Skin of body (tissue), 2 donors: ENCODE measurements around the gene COL6A3. TPM values are rescaled to one million over a fixed set of nuclear protein-coding genes. Genes with fewer than 3 reads are reported as not detected.
A peak's percentile ranks its signal among the peaks of the same experiment; 100 is the strongest.
"Not testable (repeated sequence)": the region's sequence is repeated elsewhere in the genome, so short reads cannot be mapped to it uniquely, and the experiment has no call there.

Source experiments
- DNase-seq: peaks from one replicate; lab custom pipeline; 2025; lab: John Stamatoyannopoulos, UW
- total RNA-seq: library from RNA; depleted of rRNA; stranded (reverse); fragments of >200 nt; gene quantifications from one replicate; pipeline ENCODE4 v1.2.3, GENCODE V29; 2014

Gene COL6A3
- total RNA-seq, 1 donor from 2014 or later, result 637 TPM

GRCh38 chr2:237319086-237319820, 94.7 kb downstream of the COL6A3 start:
- DNase-seq, result no peak

GRCh38 chr2:237316339-237316738, 97.6 kb downstream of the COL6A3 start:
- DNase-seq, result no peak

- DNase-seq, result no peak
Observed at GRCh38 chr2:237315829-237316225, 98.1 kb downstream of the COL6A3 start.

- DNase-seq, result peak; percentile 97
Observed at GRCh38 chr2:237315170-237315828, 98.7 kb downstream of the COL6A3 start.

GRCh38 chr2:237314681-237315080, 99.3 kb downstream of the COL6A3 start:
- DNase-seq, result no peak

GRCh38 chr2:237314198-237314597, 99.8 kb downstream of the COL6A3 start:
- DNase-seq, result peak; percentile 32

GRCh38 chr2:237312021-237312755, 101.8 kb downstream of the COL6A3 start:
- DNase-seq, result no peak

GRCh38 chr2:237310515-237311114, 103.3 kb downstream of the COL6A3 start:
- no peak for DNase-seq

GRCh38 chr2:237309416-237309815, 104.5 kb downstream of the COL6A3 start:
- no peak for DNase-seq

- no peak for DNase-seq
Observed at GRCh38 chr2:237309011-237309410, 105.0 kb downstream of the COL6A3 start.

- DNase-seq, result no peak
Observed at GRCh38 chr2:237307474-237307873, 106.5 kb downstream of the COL6A3 start.

- no peak for DNase-seq
Observed at GRCh38 chr2:237306787-237307170, 107.2 kb downstream of the COL6A3 start.

GRCh38 chr2:237306083-237306786, 107.7 kb downstream of the COL6A3 start:
- no peak for DNase-seq

GRCh38 chr2:237305579-237305978, 108.4 kb downstream of the COL6A3 start:
- no peak for DNase-seq

- no peak for DNase-seq
Observed at GRCh38 chr2:237304763-237305514, 109.0 kb downstream of the COL6A3 start.

- not testable (repeated sequence) for DNase-seq
Observed at GRCh38 chr2:237303244-237303643, 110.7 kb downstream of the COL6A3 start.

- no peak for DNase-seq
Observed at GRCh38 chr2:237301595-237301994, 112.4 kb downstream of the COL6A3 start.

GRCh38 chr2:237300739-237301138, 113.2 kb downstream of the COL6A3 start:
- DNase-seq, result no peak

- DNase-seq, result peak; percentile 82
Observed at GRCh38 chr2:237299906-237300305, 114.1 kb downstream of the COL6A3 start.
